NCI-H345 (cell line): Measurements from ENCODE around the gene USP7.
"Not testable (repeated sequence)": the region's sequence is repeated elsewhere in the genome, so short reads cannot be mapped to it uniquely, and the experiment has no call there.

Experiments
- DNase-seq: peaks from one replicate; lab custom pipeline; 2025; lab: John Stamatoyannopoulos, UW

Gene USP7

GRCh38 chr16:8924214-8924613 is 39.5 kb downstream of the USP7 start:
- DNase-seq = no peak

DNA sequence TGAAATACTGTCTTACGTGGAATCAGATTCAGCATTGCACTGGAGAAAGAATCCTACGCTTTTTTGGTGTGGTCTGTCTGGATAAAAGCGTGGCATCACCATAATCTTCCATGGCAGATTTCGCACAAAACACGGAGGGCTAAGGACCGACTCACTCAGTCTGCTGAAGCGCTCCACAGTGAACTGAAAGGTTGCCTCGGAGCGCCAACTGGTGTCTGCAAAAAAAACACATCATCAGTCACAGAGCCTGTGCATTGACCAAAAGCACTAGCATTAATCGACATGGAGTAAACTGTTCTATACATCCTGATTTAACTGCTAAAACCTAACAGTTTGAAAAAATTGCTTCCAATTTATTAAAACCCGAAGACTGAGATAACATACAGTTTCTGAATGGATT is 40.5 kb downstream of the USP7 start:
- DNase-seq = no peak

DNA sequence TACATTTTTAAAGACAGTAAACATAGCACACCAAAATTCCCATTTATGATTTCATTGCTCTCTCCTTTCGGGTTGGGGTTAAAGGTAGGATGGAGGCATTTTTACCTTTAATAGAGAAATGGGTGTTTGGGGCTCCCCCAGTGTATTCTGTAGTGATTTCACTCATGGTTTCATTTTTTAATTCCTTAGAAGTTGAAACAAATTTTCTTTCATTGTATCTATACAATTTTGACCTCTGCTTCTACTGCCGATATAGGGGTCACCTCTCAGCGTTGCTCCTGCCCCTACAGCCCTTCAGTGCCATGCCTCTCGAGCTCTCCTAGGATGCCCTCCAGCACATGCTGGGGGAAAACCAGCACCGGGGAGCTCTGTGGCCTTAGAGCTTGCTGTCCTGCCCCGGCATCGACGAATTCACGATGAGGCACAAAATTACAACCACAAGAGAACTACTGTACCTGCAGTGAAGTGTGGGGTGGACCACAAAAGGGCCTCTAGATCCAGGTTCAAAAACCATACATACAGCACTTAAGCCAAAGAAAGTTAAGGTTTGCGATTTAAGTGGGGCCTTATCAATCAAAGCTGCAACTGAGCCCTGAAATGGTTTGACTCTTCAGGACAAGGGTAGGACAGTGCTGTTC is 42.2 kb downstream of the USP7 start:
- DNase-seq = no peak

DNA sequence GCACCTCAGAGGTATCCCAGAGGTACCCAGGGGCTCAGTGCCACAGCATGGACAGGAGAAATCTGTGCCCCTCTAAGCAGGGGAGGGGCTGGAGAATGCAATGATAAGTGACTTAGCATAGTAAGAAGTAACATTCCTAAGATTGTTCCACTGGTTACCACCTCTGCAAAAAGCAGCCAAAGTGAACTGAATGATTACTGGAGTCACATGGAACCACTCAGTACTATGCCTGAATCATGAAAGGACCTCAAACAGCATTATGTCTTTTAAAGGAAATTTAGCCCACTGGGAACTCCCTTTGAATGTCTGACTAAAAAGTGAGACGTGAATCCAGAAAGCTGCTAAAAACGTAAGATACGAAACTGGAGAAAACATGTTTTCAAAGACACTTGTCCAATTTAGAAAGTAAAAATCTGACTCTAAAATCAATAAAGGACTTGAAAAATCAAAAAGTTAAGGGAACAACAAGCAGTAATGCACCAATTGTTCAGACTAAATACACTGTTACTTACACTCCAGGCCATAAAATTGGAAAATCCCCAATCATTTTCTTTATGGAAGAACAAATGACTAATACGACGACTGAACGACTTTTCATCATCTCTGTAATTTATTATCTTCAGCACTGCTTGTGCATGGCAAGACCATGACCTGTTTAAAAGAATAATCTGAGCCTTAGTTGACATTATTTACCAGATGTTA is 42.9 kb downstream of the USP7 start:
- no peak for DNase-seq

DNA sequence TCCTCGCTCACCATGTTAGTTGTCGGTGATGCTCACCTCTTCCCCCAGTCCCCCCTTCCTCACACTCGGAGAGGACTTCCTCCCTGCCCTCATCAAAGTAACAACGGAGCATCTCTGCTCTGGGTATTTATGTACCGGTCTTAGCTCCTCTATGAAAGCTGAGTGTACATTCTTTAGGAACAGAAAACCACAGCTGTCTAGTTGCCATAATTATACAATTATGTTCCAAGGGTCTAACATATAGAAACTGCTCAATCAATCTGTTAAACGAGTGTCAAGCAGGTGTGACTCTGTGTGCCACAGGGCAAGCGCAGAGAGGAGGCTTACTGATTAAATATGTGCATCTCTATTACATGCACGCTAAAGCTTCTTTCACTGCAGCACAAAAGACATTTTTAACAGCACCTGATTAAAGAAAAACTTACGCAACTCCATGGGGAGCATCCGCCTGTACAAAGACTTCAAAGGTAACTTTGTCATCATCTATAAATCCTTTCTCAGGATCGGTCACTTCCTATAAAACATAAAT is 43.7 kb downstream of the USP7 start:
- no peak for DNase-seq

- DNase-seq = no peak
These were observed 44.4 kb downstream of the USP7 start for GRCh38 chr16:8919089-8919933.

- not testable (repeated sequence) for DNase-seq
These were observed 46.4 kb downstream of the USP7 start for GRCh38 chr16:8917336-8917735.

DNA sequence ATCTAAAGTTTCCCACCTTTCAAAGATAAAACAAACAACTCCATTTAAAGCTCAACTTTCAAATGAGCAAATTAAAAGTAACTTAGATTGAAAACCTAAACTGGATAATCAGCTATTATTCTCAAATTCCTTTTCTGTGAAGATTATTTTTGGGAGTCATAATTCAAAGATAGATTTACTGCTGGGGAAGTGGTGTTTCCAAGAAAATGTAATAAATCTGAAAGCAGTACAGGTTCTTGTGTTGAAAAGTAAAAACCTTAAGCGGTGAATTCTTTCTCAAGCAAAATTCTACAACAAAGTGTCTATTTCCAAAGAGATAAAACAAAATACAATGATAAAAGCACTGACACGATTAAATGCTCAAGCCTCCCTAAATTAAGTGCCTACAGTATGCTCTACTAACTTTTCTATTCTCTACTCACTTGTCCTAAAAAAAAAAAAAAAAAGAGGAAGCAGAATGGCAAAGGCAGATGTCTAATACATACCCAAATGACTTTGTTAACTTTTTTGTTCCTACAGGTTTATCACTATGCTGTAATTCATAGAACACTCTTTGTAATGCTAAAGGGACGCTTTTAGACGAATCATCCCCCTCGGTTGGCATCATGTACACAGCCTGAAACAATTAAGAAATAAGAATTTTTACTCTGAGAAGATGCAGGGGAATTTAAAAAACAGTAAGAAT is 47.0 kb downstream of the USP7 start:
- no peak for DNase-seq

DNA sequence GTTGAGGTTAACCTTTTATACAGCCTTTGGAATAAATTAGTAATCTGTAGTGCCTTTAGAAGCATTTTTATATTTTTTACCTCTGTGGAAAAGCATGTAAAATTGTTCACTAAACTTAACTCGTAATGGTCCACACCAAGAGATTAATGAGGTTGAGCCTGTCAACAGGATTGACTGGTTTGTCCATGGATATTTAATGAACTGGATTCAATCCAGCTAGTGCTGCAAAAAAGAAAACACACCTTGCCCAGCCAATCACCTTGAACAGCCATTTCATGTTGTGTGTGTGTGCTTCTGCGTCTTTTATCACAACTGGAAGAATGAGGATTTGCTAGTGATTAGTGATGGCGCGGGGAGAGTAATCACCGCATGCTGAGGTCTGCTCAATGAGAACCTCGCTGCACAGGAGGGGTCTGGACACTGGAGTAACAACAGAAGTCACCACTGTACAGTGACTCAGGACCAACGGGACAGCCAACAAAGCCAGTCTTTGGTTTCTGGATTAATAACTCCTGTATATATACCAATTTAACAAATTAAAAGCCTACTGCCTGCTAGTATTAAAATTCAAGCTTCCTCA is 47.9 kb downstream of the USP7 start:
- DNase-seq = no peak

DNA sequence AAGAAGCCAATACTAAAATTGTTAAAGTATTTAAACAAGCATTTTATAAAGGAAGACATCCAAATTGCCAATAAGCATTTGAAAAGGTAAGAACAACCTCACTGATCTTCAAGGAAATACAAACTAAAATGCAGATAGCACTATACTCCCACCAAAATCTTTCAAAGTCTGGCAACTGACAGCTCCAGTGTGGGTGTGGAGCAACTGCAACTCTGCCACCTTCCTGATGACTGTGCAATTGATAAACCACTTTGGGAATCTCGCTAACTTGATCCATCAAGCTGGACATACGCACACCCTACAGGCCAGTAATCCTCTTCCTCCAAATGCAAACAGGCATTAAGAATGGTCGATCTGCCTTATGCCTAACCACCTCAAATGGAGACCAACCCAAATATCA is 49.6 kb downstream of the USP7 start:
- DNase-seq = no peak

GRCh38 chr16:8912793-8913192 is 50.9 kb downstream of the USP7 start:
- no peak for DNase-seq

DNA sequence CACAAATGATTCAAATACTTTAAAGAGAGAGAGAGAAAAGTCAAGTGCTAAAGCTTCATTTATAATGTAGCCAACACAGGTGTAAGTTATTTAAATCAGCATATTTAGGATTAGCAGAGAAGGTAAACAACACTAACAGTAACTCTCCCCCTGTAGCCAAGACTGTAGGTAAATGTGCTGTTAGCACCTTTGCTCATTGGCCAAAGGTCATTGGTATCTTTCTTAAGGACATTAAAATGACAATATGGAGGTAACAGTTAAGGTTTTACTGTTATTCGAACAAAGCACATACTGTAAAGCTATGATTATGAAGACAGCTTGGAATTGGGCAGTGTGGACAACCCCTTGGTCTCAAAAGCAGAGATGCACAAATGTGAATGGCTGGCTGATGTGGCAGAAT is 52.9 kb downstream of the USP7 start:
- no peak for DNase-seq

GRCh38 chr16:8908810-8909468 is 54.8 kb downstream of the USP7 start:
- no peak for DNase-seq

- DNase-seq = no peak
These were observed 56.6 kb downstream of the USP7 start for GRCh38 chr16:8907096-8907495.

DNA sequence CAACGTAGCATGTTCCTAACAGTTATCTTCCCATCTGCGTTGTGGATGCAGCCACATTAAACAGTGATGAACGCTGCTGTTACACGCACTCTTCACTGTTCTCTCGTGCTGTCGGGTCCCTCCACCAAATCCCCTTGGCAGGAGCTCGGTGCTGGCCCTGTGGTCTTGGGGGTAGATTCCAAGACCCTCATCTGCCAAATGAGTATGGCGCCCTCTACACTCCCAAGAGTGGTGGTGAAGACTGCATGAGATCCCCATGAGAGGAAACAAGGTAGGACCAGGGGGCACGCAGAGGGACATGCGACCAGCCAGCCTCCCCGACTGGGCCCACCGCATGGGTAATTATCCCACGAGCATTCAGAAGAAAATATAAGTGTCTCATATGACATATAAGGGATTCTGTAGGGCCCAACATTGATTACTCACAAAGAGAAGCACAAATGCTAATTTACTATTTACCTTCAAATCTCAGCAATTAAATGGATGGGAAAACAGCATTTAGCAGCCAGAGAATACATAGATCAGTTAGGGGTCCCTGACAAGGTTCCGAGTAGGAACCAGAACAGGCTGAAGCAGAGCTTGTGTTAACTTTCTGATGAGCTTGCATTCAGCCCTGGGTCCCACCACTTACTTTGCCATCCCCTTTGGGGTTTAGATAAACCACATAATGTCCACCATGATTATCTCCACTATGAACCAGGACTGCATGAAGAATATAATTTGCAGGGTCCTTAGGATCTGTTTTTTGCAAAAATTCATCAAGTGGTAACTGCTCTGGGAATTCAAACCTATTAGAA is 57.7 kb downstream of the USP7 start:
- no peak for DNase-seq

GRCh38 chr16:8905168-8905762 is 58.4 kb downstream of the USP7 start:
- DNase-seq = peak; percentile 10

DNA sequence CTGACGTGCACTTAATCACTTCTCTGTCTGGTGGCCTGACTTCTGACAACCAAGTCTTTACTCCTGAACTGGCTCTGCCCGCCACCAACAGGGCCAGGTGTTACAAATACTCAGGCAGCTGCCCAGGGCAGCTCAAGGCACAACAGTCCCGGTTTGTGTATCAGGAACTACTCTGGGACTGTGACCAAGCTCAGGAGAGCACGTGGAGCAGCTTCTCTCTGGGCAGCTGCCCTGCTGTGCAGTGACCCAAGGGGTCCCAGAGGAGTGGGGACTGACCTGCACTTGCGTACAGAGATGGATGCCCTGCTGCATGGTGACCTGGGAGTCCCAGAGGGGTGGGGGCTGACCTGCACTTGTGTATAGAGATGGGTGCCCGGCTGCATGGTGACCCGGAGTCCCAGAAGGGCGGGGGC is 59.7 kb downstream of the USP7 start:
- no peak for DNase-seq

DNA sequence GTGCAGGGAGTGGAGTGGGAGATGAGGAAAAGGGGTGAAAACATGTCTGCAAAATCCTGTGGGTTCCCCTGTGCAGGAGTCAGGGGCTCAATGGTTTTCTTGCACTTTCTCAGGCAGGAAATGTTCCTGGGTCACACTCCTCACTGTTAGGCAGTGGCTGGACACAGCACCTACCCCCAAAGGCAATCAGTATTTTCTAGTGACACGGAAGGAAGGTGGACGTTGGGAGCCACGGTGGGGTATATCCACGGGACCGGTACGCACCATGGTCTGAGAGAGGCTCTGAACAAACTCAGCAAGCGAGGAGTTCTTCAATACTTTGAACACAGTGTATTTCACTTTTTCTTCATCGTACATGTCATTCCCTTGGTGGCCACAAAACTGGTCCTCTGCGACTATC is 60.7 kb downstream of the USP7 start:
- DNase-seq = no peak

- DNase-seq = no peak
These were observed 62.3 kb downstream of the USP7 start for GRCh38 chr16:8901320-8901861.

- DNase-seq = no peak
These were observed 63.4 kb downstream of the USP7 start for GRCh38 chr16:8900343-8900742.
